ENCODE results near the gene NPL.

The NPL gene

GRCh38 chr1:182829285-182829932 lies 39.8 kb downstream of the NPL start:
- TF ChIP-seq, protein P1, sequence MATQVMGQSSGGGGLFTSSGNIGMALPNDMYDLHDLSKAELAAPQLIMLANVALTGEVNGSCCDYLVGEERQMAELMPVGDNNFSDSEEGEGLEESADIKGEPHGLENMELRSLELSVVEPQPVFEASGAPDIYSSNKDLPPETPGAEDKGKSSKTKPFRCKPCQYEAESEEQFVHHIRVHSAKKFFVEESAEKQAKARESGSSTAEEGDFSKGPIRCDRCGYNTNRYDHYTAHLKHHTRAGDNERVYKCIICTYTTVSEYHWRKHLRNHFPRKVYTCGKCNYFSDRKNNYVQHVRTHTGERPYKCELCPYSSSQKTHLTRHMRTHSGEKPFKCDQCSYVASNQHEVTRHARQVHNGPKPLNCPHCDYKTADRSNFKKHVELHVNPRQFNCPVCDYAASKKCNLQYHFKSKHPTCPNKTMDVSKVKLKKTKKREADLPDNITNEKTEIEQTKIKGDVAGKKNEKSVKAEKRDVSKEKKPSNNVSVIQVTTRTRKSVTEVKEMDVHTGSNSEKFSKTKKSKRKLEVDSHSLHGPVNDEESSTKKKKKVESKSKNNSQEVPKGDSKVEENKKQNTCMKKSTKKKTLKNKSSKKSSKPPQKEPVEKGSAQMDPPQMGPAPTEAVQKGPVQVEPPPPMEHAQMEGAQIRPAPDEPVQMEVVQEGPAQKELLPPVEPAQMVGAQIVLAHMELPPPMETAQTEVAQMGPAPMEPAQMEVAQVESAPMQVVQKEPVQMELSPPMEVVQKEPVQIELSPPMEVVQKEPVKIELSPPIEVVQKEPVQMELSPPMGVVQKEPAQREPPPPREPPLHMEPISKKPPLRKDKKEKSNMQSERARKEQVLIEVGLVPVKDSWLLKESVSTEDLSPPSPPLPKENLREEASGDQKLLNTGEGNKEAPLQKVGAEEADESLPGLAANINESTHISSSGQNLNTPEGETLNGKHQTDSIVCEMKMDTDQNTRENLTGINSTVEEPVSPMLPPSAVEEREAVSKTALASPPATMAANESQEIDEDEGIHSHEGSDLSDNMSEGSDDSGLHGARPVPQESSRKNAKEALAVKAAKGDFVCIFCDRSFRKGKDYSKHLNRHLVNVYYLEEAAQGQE (IDR thresholded peaks at IDR 0.05; ENCODE audit: low read depth), result no peak
- TF ChIP-seq, protein P2, sequence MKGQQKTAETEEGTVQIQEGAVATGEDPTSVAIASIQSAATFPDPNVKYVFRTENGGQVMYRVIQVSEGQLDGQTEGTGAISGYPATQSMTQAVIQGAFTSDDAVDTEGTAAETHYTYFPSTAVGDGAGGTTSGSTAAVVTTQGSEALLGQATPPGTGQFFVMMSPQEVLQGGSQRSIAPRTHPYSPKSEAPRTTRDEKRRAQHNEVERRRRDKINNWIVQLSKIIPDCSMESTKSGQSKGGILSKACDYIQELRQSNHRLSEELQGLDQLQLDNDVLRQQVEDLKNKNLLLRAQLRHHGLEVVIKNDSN (IDR thresholded peaks at IDR 0.05), result no peak
- TF ChIP-seq FOXM1 (IDR thresholded peaks at IDR 0.05; ENCODE audit: borderline replicate concordance, low read depth) (no peak), EP300 (IDR thresholded peaks at IDR 0.05; ENCODE audit: borderline replicate concordance) (no peak), MAX (IDR thresholded peaks at IDR 0.05) (no peak), TCF12 (IDR thresholded peaks at IDR 0.05; ENCODE audit: low read depth) (no peak), CEBPB (IDR thresholded peaks at IDR 0.05) (no peak), CREB1 (IDR thresholded peaks at IDR 0.05; ENCODE audit: low read depth) (no peak), NFIC (IDR thresholded peaks at IDR 0.05) (no peak), TAF1 (IDR thresholded peaks at IDR 0.05; ENCODE audit: low read depth) (no peak), EGR1 (IDR thresholded peaks at IDR 0.05) (no peak), ZBTB7A (IDR thresholded peaks at IDR 0.05; ENCODE audit: low read depth) (no peak)

DNA sequence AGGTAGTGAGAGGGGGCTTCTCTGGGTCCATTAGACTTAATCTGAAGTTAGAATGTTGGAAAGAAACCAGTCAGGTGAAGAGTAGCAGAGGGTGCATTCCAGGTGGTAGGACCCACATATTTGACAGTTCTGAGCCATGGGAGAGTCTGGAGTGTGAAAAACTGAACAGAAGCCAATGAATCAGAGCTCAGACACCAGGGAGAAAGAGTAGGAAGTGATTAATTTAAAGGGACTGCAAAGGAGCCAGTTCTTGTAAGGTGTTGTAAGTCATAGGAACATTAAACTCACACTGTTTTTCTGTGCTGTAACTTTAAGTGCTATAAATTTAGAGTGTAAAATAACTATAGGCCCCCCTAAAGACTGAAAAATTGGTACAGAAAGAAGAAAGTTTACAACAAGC lies 43.7 kb downstream of the NPL start:
- no peak for TF ChIP-seq YY1 (IDR thresholded peaks at IDR 0.05; ENCODE audit: low read depth)
- no peak for TF ChIP-seq RAD21 (IDR thresholded peaks at IDR 0.05; ENCODE audit: low read depth)

GRCh38 chr1:182834326-182834725 lies 44.8 kb downstream of the NPL start:
- TF ChIP-seq EGR1 (IDR thresholded peaks at IDR 0.05) (no peak), TEAD4 (IDR thresholded peaks at IDR 0.05) (no peak), FOXM1 (IDR thresholded peaks at IDR 0.05; ENCODE audit: borderline replicate concordance, low read depth) (no peak), CREB1 (IDR thresholded peaks at IDR 0.05; ENCODE audit: low read depth) (no peak)

DNA sequence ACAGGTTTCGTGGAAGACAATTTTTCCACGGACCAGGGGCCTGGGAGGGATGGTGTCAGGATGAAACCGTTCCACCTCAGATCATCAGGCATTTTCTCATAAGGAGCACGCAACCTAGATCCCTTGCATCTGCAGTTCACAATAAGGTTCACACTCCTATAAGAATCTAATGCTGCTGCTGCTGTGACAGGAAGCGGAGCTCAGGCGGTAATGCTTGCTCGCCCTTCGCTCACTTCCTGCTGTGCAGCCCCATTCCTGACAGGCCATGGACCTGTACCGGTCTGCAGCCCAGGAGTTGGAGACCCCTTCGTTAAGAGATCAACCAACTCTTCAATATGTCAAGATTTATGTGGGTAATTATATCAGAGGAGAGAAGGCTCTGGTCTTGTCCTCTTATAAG lies 46.2 kb downstream of the NPL start:
- TF ChIP-seq ZBTB7A (IDR thresholded peaks at IDR 0.05; ENCODE audit: low read depth), result no peak
- TF ChIP-seq TEAD4 (IDR thresholded peaks at IDR 0.05), result no peak
- TF ChIP-seq RAD21 (IDR thresholded peaks at IDR 0.05; ENCODE audit: low read depth), result no peak
- TF ChIP-seq NFIC (IDR thresholded peaks at IDR 0.05), result no peak
- no peak for TF ChIP-seq MAX (IDR thresholded peaks at IDR 0.05)
- no peak for TF ChIP-seq FOXM1 (IDR thresholded peaks at IDR 0.05; ENCODE audit: borderline replicate concordance, low read depth)
- TF ChIP-seq CEBPB (IDR thresholded peaks at IDR 0.05), result no peak
- TF ChIP-seq TCF12 (IDR thresholded peaks at IDR 0.05; ENCODE audit: low read depth), result no peak
- TF ChIP-seq EP300 (IDR thresholded peaks at IDR 0.05; ENCODE audit: borderline replicate concordance), result no peak
- TF ChIP-seq, protein P1 (IDR thresholded peaks at IDR 0.05; ENCODE audit: low read depth), result no peak
- no peak for TF ChIP-seq EGR1 (IDR thresholded peaks at IDR 0.05)
- TF ChIP-seq CREB1 (IDR thresholded peaks at IDR 0.05; ENCODE audit: low read depth), result no peak
- TF ChIP-seq YY1 (IDR thresholded peaks at IDR 0.05; ENCODE audit: low read depth), result no peak
- TF ChIP-seq, protein P2 (IDR thresholded peaks at IDR 0.05), result no peak
- TF ChIP-seq TAF1 (IDR thresholded peaks at IDR 0.05; ENCODE audit: low read depth), result no peak

DNA sequence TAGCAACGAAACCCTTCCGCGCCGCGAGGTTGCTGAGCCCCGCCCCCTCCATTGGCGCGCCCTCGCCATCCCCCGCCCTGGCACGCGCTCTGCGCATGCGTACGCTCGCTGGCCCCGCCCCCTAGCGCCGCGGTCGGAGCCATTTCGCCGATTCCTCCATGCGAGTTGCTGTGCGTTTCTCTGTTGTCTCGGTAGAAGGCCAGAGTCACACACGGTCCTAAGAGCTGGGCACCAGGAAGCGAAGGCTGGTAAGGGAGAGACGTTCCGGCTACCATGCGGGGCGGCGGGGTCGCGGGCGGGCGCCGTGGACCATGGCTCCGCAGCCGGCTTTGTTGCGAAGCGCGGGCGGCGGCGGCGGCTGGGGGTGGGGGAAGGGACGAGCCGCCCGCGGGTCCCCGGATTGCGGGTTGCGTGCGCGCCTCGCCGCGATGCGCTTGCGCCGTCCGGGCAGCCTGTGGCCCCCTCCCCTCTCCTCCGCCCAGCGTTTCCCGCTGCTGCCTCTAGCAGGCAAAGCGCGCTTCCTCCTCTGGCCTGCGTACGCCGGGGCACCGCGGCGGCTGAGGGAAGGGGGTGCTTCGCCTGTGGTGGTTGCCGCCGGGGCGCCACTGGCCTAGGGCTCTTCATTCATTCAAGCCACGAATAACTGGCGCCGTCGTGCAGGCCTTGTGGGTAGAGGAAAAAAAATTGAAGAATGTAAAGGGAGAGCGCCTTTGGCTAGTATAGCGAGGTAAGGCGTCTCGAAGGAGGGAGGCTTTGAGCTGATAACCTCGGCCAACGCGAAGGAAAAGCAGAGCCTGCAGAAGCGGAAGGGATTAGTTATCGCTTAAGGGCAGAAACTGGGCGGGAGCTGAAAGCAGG lies 49.9 kb downstream of the NPL start, which contains the start of gene DHX9:
TSS of gene DHX9 (plus strand) at position 139 of the 858 bp plus-strand sequence. CDS start 3,220 bp downstream, outside the sequence.
- TF ChIP-seq EGR1 (IDR thresholded peaks at IDR 0.05) (peak; percentile 57; the same call in 1 of the 2 replicates), TEAD4 (IDR thresholded peaks at IDR 0.05) (peak; percentile 28; the same call in 1 of the 2 replicates), RAD21 (IDR thresholded peaks at IDR 0.05; ENCODE audit: low read depth) (no peak), CEBPB (IDR thresholded peaks at IDR 0.05) (no peak), TCF12 (IDR thresholded peaks at IDR 0.05; ENCODE audit: low read depth) (0 out of 2 replicates have a peak, but pooled peaks have one; percentile 48), YY1 (IDR thresholded peaks at IDR 0.05; ENCODE audit: low read depth) (peak; percentile 92), EP300 (IDR thresholded peaks at IDR 0.05; ENCODE audit: borderline replicate concordance) (peak; percentile 18; the same call in 1 of the 2 replicates), MAX (IDR thresholded peaks at IDR 0.05) (peak; percentile 94), FOXM1 (IDR thresholded peaks at IDR 0.05; ENCODE audit: borderline replicate concordance, low read depth) (no peak), NFIC (IDR thresholded peaks at IDR 0.05) (peak; percentile 1; the same call in 1 of the 2 replicates), TAF1 (IDR thresholded peaks at IDR 0.05; ENCODE audit: low read depth) (peak; percentile 87), ZBTB7A (IDR thresholded peaks at IDR 0.05; ENCODE audit: low read depth) (no peak), CREB1 (IDR thresholded peaks at IDR 0.05; ENCODE audit: low read depth) (no peak)
- TF ChIP-seq, protein P2 (IDR thresholded peaks at IDR 0.05), result no peak
- TF ChIP-seq, protein P1 (IDR thresholded peaks at IDR 0.05; ENCODE audit: low read depth), result no peak; the same call in 1 of the 2 replicates

Data from Ishikawa (cell line).